Pancreas (tissue), 10 donors: ENCODE results near the gene PCDHGA9. TPM values are rescaled to one million over a fixed set of nuclear protein-coding genes. Genes with fewer than 3 reads are reported as not detected.
"Not testable (repeated sequence)": the region's sequence is repeated elsewhere in the genome, so short reads cannot be mapped to it uniquely, and the experiment has no call there.

ENCODE experiments used
- ATAC-seq, 4 donors: fragments of 200-7000 bp; cut with Tn5 transposase; one replicate each; pipeline versions ENCODE4 v1.8.0 to v1.9.1; 2020; ENCODE audit warnings: mild to moderate bottlenecking in 4 of 4, moderate library complexity in 4 of 4
- DNase-seq, 6 donors: peaks; one replicate each; pipeline ENCODE4 v3.0.0-alpha.2; 2020
- FAIRE-seq: peaks from 2 replicates; lab custom pipeline; 2012; peaks lifted over from hg19 to GRCh38; lab: Jason Lieb, UNC
- H3K27ac ChIP-seq, 4 donors: fragments of 200-600 bp; sonication (generic); 1 replicate in 3 of 4; 2 replicates in 1 of 4; pipeline versions ENCODE4 v1.5.0 to v1.8.0; 2020
- H3K27me3 ChIP-seq, 4 donors: fragments of 200-600 bp; one replicate each; pipeline ENCODE4 v1.8.0; 2021
- H3K36me3 ChIP-seq, 3 donors: fragments of 200-600 bp; sonication (generic) in 1 of 3; one replicate each; pipeline versions ENCODE4 v1.5.0 to v1.8.0; 2020 to 2021
- H3K4me1 ChIP-seq, 3 donors: fragments of 200-600 bp; one replicate each; pipeline ENCODE4 v1.8.0; 2021
- H3K4me3 ChIP-seq, 4 donors: fragments of 200-600 bp; sonication (generic) in 2 of 4; one replicate each; pipeline versions ENCODE4 v1.5.0 to v1.8.0; 2020 to 2021
- H3K9me3 ChIP-seq, 4 donors: fragments of 200-600 bp; one replicate each; pipeline ENCODE4 v1.8.0; 2021
- CTCF ChIP-seq, 4 donors: fragments of 200-600 bp; sonication (generic) in 3 of 4; IDR thresholded peaks; one replicate each; pipeline versions ENCODE4 v1.5.0 to v1.8.0; 2021; ENCODE audit warnings: antibody characterized with exemption in 4 of 4
- WGBS, 2 donors: extraction: QIAGEN DNeasy Blood & Tissue Kit; methylation state at CpG; one replicate each; pipeline ENCODE4 v1.1.7; 2013; 5-methylcytosine and 5-hydroxymethylcytosine counted together
- intact Hi-C, 3 donors: fragments of 100-400 bp; cut with DNase I; formaldehyde crosslinking; loops; one replicate each; pipeline versions ENCODE4 v1.11.1 to v1.14.2; 2022
- polyA plus RNA-seq, 2 donors: library from polyadenylated mRNA; stranded (reverse); fragments of 200-250 nt; gene quantifications; one replicate each; pipeline ENCODE4 v1.2.3, GENCODE V29; 2013
- total RNA-seq, 6 donors: library from RNA; stranded (reverse); fragmentation: NEBNext Ultra II Directional in 4 of 6; extraction: Animal tissue kit (Norgen Biotek cat#: 25700) in 4 of 6; gene quantifications; one replicate each; pipeline versions ENCODE4 v1.2.1 to v1.2.4, GENCODE V29; 2021 to 2023
- donor health status: healthy with polysubstance abuse.
- donor health status: DM: no; HTN: no; CAD: no; lungs with moderate emphysema.
- donor health status: DM: no; HTN: no; CAD: no.
- donor health status: control.
- donor health status: control.
- donor health status: Bipolar disorder and iron deficiency.
- donor health status: DM: yes; HTN: yes; CAD: no.
- donor health status: DM: no; HTN: no; CAD: no.
- donor health status: DM: no; HTN: no; CAD: no.
- donor health status: DM: yes; HTN: yes; CAD: no.

The PCDHGA9 gene
- total and polyA plus RNA-seq, 8 donors, result 0.31 to 3.0 (median 2.0) TPM

- FAIRE-seq, result no peak
- intact Hi-C loops, result no loop called here
- Histone ChIP-seq H3K27me3 (no peaks in the 10 kb centered on the region), H3K36me3 (no peaks in the 10 kb centered on the region), H3K4me1 (no peaks in the 10 kb centered on the region), H3K27ac (no peak overlapping the region), H3K4me3 (no peak overlapping the region), H3K9me3 (peaks cover 0 to 27% (median 4%) of the 10 kb centered on the region in 4 donors)
- WGBS, 2 donors, result 24% methylated on average over 67 to 69 of the region's 69 CpGs
- DNase-seq, result no peak
- ATAC-seq, result no peak
- TF ChIP-seq CTCF (IDR thresholded peaks at IDR 0.05), result no peak
These were observed 30.8 kb upstream of the PCDHGA9 start for GRCh38 chr5:141371572-141372475.

GRCh38 chr5:141373673-141374317, 28.8 kb upstream of the PCDHGA9 start, which contains the start of gene PCDHGA6:
PCDHGA6 (plus strand) TSS chr5:141373891; CDS start chr5:141374084, 193 bp downstream.
- ATAC-seq (peak in 1 of 4 donors; percentile 38), DNase-seq (no peak), FAIRE-seq (no peak)
- H3K4me1 ChIP-seq, result no peaks in the 10 kb centered on the region
- peak in 1 of 4 donors; percentile 7 for TF ChIP-seq CTCF (IDR thresholded peaks at IDR 0.05)
- intact Hi-C loops, result no loop called here
- peaks cover 0 to 27% (median 2%) of the 10 kb centered on the region in 4 donors for H3K9me3 ChIP-seq
- H3K36me3 ChIP-seq, result no peaks in the 10 kb centered on the region
- no peak within 1 kb of the TSS for H3K27ac ChIP-seq
- H3K27me3 ChIP-seq, result no peaks in the 10 kb centered on the region
- no peak within 1 kb of the TSS for H3K4me3 ChIP-seq
- WGBS, 2 donors, result 14 to 15% methylated on average over 27 of the region's 27 CpGs

- Histone ChIP-seq H3K4me3 (no peak overlapping the region), H3K4me1 (no peaks in the 10 kb centered on the region), H3K36me3 (no peaks in the 10 kb centered on the region), H3K27me3 (no peaks in the 10 kb centered on the region), H3K27ac (no peak overlapping the region), H3K9me3 (peaks cover 0 to 27% (median 2%) of the 10 kb centered on the region in 4 donors)
- intact Hi-C loops, result no loop called here
- no peak for DNase-seq
- 45 to 52% methylated on average over 14 of the region's 14 CpGs for WGBS, 2 donors
- ATAC-seq, result no peak
- TF ChIP-seq CTCF (IDR thresholded peaks at IDR 0.05), result no peak
- FAIRE-seq, result no peak
These were observed 28.0 kb upstream of the PCDHGA9 start for GRCh38 chr5:141374627-141375026.

GRCh38 chr5:141375444-141376155, 27.0 kb upstream of the PCDHGA9 start:
- WGBS, 2 donors, result 25 to 41% methylated on average over 24 to 42 of the region's 48 CpGs
- FAIRE-seq, result not testable (repeated sequence)

More at GRCh38 chr5:141375444-141376155, 27.0 kb upstream of the PCDHGA9 start:
- ATAC-seq, H3K4me1 ChIP-seq, intact Hi-C loops, H3K27ac ChIP-seq, H3K4me3 ChIP-seq, H3K36me3 ChIP-seq, H3K27me3 ChIP-seq, DNase-seq: not testable (repeated sequence)
- peaks cover 0 to 26% (median 2%) of the 10 kb centered on the region in 4 donors for H3K9me3 ChIP-seq
